ENCODE data around the gene PANX2.
"Not testable (repeated sequence)": the region's sequence is repeated elsewhere in the genome, so short reads cannot be mapped to it uniquely, and the experiment has no call there.

The PANX2 gene

DNA sequence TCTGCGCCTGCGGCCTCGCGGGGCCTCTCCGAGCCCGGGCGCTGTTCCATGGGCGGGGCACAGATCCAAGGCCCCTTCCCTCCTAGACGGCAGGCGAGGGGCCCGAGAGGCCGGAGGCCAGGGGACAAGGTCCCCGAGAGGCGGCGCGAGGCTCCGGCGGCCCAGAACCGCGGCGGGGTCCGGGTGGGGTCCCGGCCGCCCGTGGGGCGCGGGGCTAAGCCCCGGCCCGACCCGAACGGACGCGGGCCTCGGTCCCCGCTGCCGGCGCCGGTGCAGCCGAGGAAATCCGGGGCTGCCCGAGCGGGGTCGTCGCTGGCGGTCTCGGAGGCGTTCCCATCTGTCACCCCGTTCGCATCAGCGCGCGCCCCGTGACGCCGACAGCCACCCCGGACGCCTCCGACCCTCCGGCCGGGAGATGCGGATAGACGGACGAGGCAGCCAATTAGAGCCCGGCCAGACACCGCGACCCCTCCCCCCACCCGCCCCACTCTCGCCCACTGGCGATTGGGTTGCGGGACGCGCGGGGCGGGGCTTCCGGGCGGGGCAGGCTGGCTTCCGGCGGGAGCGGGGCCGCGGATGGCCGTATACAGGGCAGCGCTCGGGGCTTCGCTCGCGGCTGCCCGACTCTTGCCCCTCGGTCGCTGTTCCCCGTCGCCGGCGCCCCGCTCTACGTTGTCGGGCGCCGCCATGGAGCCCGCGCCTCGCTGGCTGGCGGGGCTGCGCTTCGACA, 30.1 kb downstream of the PANX2 start, which contains the start of gene SELENOO:
SELENOO (plus strand) TSS at position 551 of the 730 bp plus-strand sequence; CDS start at position 577, 26 bp downstream.
- DNase-seq, result peak; percentile 89

DNA sequence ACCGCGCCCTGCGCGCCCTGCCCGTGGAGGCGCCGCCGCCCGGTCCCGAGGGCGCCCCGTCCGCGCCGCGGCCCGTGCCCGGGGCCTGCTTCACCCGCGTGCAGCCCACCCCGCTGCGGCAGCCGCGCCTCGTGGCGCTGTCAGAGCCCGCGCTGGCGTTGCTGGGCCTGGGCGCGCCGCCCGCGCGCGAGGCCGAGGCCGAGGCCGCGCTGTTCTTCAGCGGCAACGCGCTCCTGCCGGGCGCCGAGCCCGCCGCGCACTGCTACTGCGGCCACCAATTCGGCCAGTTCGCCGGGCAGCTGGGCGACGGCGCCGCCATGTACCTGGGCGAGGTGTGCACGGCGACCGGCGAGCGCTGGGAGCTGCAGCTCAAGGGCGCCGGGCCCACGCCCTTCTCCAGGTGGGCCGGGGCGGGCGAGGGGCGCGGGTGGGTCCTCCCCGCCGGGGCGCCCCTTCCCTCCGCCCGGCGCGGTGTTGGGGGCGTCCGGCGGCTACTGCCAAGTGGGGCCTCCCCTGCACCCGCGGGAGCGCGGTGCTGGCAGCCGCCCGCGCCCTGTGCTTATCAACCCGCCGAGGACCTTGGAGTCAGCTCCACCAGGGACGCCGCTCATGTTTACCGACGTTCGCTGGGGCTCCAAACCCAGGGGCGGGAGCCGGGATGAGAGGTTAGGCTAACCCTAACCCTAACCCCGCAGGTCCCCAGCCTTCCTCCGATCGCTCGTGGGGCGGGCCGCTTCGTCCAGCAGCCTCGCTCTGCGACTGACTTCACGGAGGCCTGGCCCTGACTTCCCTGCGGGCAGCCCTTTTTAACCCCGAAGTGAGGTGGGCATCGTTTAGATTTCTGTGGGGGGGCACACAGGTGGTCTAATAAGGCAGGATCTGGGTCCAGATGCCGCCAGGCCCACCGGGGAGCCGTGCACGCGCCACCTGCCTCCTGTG, 30.9 kb downstream of the PANX2 start:
- DNase-seq, result no peak

DNA sequence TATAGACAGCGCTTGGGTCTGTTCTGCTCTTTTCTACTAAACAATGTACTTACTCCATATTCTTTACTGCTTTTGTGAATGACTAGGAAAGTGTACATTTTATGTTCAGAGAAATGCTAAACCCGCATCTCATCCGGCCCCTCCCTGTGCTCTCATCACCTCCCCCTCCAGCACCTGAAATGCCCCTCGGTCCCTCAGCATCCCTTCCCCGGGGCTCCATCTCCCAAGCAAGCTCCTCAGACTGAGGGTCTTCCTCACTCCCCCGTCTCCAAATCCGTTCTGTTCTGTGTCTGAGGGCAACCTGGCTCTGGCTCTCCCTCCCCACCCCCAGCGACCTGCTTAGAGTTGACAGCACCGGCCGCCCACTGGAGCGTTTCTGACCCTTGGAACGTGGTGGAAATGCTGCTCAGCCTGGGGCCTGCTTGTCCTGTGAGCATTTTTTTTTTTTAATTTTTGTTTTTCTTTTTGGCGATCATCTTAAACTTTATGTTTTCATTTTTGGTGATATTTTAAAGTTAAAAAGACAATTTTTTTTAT, 31.7 kb downstream of the PANX2 start:
- DNase-seq, result no peak

DNA sequence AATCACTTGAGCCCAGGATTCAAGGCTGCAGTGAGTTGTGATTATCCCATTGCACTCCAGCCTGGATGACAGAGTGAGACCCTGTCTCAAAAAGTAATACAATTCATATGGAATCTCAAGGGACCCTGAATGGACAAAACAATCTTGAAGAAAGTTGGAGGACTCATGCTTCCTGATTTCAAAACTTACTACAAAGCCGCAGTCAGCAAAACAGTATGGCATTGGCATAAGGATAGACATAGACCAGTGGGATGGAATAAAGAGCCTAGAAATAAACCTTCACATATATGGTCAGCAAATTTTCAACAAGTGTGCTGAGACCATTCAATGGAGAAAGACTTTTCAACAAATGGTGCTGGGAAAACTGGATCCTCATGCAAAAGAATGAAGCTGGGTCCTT, 32.8 kb downstream of the PANX2 start:
- no peak for DNase-seq

DNA sequence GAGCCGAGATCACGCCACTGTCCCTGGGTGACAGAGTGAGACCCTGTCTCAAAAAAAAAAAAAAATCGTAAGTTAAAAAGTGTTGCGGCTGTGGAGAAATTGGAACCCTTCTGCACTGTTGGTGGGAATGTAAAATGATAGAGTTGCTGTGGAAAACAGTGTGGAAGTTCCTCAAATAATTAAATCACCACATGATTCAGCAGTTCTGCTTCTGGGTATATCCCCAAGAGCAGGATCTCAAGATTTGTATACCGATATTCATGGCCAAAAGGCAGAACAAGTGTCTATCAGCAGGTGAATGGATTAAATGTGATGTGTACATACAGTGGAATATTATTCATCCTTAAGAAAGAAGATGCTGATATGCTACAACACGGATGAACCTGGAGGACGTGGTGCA, 34.0 kb downstream of the PANX2 start:
- DNase-seq, result no peak

DNA sequence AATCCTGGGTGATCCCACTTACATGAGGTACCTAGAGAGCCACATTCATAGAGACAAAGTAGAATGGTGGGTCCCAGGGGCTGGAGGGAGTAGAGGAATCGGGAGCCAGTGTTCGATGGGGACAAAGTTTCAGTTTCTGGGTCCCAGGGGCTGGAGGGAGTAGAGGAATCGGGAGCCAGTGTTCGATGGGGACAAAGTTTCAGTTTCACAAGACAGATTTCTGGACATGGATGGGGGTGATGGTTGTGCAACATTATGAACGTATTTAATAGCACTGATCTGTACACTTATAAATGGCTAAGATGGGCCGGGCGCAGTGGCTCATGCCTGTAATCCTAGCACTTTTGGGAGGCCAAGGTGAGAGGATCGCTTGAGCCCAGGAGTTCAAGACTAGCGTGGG, 34.5 kb downstream of the PANX2 start:
- not testable (repeated sequence) for DNase-seq

DNA sequence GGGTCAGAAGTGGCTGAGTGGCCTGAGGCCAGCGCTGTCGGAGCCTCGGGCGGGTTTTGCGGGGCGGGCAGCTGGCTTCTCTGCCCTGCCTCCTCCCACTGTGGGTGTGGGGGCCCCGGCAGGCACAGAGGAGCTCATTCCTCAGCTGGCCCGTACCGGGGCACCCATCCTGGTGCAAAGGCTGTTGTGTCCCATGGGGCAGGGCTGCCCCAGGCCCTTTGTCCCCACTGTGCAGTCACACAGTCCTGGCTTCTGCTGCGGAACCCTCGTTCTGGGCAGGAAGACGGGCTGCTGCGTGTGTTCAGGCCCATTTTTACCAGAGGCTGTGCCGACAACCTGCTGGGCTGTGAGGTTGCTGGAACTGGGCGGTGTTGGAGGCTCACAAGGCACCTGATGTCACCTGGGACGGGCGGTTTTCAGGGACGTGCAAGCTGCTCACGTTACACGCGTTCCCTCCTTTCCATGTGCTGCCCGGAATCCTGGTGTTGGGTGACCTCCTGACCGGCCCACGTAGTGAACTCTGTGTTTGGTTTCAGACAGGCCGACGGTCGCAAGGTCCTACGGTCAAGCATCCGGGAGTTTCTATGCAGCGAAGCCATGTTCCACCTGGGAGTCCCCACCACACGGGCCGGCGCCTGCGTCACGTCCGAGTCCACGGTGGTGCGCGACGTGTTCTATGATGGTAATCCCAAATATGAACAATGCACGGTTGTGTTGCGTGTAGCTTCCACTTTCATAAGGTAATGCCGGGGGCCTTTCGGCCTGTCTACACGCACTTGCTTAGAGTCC, 35.4 kb downstream of the PANX2 start:
- DNase-seq, result no peak

DNA sequence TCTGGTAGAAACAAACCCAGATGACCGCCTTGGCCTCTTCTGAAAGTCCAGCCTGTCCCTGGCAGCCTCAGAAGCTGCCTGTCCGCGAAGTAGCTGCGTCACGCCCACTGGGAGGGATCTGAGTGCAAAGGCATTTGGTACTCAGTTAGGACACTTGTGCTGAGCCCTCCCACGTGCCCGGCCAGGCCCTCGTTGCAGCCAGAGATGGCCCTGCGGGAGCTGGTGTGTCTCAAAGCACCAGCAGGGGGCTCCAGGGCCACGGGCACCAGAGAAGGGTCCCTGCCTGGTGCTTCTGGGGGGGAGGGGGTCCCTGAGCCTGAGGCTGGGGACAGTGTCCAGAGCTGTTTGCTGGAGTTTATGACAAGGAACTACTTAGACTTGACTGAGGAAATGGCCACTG, 36.1 kb downstream of the PANX2 start:
- no peak for DNase-seq

DNA sequence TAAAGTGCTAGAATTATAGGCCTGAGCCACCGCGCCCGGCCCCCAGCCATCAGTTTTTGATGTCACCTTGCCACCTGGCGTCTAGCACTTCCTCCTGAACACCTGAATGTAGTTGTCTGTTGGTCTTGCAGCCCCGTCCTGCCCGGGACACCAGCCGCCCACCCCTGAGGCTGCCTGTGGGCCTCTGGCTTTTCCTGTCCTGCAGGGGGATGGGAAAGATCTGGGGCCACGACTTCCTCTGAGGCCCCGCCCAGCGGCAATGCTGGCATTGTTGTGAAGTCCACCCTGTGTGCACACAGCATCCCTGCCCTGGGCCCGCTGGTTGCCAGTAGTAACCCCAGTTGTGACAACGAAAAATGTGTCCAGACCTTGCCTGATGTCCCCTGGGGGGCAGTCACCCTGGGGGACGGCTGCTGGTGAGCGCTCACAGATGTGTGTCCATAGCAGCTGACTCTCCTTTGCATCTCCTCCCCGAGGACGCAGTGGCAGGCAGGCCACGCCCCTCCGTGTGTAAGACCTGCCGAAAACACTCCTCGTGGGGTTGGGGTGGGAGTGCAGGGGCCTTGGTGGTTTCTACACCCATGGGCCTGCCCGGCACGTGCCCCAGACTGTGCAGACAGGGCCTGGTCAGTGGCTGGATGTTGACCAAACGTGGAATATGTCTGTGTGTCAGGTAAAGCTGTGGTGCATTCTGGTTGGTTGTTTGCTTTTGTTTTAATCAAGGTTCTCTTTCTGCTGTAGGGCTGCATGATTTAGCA, 37.0 kb downstream of the PANX2 start:
- DNase-seq, result no peak

DNA sequence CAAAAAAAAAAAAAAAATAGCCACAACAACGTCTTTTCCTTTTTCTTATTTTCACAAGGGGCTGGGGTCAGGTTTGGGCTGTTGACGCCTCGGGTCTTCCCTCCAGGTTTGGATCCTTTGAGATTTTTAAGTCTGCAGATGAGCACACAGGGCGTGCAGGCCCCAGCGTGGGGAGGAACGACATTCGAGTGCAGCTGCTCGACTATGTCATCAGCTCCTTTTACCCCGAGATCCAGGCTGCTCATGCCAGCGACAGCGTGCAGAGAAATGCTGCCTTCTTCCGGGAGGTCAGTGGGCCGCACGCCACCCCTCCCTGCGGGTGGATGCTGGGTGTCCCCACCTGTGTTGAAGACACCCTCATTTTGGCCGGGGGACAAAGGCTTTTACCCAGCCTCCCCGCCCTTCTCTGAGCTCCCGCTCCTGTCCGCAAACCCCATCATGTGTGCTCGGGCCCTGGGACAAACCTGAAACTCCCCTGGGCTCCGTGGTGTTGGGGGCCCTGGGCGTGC, 38.0 kb downstream of the PANX2 start:
- no peak for DNase-seq

DNA sequence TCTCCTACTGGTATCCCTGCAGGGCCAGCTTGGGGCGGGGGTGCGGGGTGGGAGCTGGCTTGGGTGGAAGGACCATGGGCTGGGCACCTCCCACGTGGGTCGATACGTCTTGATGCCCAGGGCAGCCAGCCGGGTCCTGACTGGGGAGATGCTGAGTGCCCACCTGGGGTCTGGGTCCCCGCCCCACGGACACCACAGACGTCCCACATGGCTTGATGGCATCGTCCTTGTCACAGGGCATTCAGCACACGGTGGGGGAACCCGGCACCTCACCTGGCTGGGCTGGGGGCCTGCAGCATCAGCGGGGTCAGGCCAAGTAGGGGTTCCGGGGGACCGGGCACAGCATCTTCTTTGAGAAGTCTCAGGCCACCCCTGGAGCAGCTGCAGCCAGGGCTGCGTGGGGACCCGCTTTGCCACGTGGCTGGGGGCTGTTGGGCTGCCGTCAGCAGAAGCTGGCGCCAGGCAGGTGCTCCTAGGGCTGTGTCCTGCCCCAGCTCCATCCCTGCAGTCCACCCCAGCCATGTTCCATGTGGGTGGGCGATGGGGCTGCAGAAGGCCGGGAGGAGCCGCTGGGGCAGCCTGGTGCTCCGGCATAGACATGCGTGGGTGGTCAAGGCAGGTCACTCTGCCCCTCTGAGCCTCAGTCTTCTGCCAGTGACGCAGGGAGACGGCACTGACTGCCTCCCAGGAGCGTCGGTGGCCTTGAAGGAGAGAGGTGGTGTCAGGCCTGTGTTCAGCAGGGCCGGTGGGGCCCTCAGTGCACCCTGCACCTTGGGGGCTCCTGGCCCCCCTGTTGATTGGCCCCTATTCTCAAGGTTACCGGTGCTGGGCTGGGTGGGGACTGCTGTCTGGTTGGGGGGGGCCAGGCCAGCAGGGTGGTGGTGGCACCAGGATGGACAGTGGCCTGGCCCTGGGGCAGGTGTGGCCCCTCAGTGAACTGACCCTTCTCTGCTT, 38.7 kb downstream of the PANX2 start:
- DNase-seq, result no peak

DNA sequence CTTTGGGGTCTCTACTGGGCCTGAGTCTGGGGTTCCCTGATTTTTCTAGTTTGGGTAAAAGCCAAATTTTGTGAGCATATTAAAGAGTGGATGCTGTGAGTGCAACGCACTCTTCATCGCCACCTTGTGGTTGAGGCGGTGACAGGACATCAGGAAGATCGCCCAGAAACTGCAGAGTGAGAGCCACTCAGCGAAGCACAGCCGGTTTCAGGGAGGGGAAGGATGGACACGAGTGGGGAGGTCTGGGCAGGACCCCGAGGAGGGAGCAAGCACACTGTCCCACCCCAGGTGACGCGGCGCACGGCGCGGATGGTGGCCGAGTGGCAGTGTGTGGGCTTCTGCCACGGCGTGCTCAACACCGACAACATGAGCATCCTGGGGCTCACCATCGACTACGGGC, 39.4 kb downstream of the PANX2 start:
- peak; percentile 47 for DNase-seq

DNA sequence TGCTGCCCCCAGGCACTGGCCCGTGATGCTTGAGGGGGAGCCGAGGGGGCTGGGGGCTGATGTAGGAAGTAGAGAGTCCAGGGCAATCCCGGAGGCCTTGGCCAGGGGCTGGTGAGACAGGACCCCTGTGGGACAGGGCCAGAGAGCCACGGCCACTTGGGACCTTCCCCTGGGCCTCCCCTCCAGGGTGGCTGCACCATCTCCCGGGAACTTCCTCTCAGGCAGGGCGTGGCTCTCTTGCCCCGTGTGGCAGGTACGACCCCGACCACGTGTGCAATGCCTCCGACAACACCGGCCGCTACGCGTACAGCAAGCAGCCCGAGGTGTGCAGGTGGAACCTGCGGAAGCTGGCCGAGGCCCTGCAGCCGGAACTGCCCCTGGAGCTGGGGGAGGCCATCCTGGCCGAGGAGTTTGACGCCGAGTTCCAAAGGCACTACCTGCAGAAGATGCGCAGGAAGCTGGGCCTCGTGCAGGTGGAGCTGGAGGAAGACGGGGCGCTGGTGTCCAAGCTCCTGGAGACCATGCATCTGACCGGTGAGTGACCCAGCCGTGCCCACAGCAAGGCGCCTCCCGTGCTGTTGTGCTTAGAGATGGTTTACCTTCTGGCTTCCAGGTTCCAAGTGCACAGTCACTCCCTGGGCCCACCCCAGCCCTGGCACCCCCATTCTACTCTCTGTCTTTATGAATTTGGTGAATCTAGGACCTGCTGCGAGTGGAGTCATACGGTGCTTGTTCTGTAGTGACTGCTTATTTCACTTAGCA, 40.0 kb downstream of the PANX2 start:
- DNase-seq, result no peak

DNA sequence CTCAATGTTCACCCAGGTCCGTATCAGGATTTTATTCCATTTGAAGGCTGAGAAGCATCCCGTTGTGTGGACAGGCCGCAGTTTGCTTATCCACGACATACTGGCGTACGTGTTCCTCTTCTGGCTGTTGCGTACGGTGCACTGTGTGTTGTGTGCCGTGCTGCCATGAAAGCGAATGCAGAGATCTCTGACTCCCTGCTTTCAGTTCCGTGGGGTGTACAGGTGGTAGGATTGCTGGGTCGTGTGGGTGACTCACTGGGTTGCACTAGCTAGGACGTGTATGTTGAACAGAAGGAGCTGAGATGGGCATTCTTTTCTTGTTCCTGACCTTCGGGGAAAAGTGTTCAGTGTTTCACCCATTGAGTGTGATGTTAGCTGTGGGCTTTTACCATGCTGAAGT, 40.6 kb downstream of the PANX2 start:
- DNase-seq, result no peak

DNA sequence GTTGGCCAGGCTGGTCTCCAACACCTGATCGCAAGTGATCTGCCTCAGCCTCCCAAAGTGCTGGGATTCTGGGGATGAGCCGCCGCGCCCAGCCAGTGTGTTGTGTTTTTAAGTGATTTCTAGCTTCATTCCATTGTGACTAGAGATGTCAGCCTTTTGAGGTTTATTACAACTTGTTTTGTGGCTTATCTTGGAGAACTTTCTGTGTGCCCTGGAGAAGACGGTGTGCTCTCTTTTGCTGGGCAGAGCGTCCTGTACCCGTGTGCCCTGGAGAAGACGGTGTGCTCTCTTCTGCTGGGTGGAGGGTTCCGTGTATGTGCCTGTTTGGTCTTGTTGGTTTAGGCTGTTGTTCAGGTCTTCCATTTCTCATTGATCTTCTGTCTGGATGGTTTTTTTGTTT, 42.7 kb downstream of the PANX2 start:
- DNase-seq, result no peak

DNA sequence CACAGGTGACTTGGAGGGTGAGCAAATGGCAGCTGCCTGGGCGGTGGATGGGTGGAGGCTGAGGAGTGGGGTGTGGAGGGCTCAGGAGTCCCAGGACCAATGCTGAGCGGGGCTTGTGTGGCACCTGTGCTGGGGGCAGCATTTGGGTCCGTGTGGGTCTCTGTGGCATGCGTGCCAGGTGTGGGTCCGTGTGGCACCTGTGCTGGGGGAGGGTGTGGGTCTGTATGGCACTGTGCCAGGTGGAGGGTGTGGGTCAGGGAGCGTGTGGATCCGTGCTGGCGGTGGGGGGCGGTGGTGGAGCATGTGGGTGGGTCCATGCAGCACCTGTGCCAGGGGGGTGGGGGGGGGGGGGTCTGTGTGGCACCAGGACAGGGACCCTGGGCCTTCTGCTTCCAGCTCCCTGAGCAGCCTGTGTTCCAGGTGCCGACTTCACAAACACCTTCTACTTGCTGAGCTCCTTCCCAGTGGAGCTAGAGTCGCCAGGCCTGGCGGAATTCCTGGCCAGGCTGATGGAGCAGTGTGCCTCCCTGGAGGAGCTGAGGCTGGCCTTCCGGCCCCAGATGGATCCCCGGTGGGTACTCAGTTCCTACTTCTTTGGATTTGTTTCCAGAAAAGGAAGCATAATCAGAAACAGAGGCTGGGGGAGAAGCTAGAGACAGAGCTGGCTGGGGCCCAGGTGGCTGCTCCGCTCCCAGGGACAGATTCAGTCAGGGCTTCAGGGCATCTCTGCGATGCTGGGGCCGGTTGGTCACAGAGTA, 44.9 kb downstream of the PANX2 start:
- DNase-seq, result no peak

DNA sequence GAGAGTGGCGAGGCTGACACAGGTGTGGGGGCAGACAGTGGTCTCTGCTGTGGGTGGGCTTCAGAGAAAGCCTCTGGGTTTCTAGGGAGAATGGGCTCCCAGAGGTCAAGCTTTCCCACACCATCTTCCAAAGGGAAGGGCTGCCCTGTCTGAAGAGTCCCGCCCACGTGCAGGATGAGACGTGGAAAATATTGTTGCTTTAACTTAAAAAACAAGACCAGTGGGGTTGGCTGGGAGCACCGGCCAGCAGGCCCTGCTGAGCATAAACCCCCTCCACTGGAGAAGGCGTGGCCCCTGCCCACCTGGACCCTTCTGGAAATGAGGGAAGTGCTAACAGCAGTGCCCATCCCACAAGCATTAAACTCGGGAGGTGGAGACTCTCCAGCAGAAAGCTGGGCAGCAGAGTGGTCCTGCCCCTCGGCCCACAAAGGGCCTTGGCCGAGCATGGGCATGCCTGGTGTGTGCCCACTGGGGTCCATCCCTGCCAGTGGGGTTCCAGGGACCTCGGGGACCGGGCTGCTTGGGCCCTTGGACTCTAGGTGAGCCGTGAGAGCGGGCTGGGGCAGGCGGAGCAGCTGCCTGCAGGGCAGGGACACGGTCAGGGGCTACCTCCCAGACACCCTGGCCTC, 45.6 kb downstream of the PANX2 start:
- no peak for DNase-seq

DNA sequence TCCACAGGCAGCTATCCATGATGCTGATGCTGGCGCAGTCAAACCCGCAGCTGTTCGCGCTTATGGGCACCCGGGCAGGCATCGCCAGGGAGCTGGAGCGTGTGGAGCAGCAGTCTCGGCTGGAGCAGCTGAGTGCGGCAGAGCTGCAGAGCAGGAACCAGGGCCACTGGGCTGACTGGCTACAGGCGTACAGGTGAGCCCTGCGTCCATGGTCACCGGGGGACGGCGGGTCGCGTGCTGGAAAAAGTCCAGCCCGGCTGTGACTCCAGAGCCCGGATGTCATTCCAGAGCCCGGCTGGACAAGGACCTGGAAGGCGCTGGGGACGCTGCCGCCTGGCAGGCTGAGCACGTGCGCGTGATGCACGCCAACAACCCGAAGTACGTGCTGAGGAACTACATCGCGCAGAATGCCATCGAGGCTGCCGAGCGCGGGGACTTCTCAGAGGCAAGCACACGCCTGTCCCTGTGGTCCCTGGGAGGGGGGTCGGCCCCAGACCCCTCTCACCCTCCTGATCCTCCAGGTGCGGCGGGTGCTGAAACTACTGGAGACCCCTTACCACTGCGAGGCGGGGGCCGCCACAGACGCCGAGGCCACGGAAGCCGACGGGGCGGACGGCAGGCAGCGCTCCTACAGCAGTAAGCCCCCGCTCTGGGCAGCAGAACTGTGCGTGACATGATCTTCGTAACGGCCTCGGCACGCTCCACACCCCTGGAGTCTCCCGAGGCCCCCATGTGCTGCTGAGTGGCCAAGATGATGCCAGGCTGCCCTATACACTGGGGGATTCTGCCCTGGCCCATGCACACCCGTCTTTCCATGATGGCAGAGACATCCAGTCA, 46.4 kb downstream of the PANX2 start:
- DNase-seq, result no peak
